Retinal pigment epithelial cell (primary cell): ENCODE data around the gene ARHGAP10.

ENCODE experiments used
- DNase-seq: peaks from one replicate; pipeline ENCODE4 v3.0.0-alpha.2; 2010; ENCODE audit warnings: low read depth
- H3K4me3 ChIP-seq: 2 replicates; pipeline ENCODE4 v1.5.1; 2011; ENCODE audit warnings: mild to moderate bottlenecking, low read length, control low read depth, moderate library complexity
- TF ChIP-seq, protein P1 (sequence below): conservative IDR thresholded peaks from 2 replicates; pipeline ENCODE4 v1.5.1; 2011; ENCODE audit warnings: low read depth, low read length, control low read depth, inconsistent platforms

The ARHGAP10 gene

DNA sequence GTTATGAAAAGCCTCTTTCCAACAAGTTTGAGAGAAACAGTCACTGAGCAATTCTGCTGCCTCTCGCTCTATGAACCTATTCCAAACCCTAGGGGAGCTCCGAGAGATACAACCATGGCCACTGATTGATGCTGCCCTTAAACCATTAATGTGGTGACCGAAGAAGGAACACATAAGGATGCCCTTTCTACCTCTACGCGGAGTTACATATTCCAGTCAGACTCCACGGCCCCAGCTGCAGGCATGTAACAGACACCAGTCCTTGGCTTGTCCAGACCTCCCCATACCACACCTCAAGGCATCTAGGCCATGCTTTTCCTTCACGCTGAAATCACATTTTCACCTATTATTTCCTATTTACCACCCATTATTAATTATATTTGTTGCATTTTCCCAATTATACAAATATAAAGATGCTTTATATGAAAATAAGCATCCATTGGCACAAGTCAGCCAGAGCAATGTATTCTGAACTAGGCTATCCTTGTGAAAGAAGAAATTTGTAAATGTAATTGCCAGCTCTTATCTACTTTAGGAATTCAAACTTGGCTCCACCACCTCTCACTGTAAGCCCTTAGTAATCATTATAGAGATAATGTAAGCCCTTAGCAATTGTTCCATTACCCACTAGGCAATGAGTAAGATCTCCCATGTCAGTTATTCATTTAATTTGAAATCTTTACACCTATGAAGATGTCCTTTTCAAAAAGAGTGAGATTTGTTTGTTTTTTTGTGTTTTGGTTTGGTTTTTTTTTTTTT, 371.9 kb downstream of the ARHGAP10 start:
- no peak overlapping the region for H3K4me3 ChIP-seq
- TF ChIP-seq, protein P1, sequence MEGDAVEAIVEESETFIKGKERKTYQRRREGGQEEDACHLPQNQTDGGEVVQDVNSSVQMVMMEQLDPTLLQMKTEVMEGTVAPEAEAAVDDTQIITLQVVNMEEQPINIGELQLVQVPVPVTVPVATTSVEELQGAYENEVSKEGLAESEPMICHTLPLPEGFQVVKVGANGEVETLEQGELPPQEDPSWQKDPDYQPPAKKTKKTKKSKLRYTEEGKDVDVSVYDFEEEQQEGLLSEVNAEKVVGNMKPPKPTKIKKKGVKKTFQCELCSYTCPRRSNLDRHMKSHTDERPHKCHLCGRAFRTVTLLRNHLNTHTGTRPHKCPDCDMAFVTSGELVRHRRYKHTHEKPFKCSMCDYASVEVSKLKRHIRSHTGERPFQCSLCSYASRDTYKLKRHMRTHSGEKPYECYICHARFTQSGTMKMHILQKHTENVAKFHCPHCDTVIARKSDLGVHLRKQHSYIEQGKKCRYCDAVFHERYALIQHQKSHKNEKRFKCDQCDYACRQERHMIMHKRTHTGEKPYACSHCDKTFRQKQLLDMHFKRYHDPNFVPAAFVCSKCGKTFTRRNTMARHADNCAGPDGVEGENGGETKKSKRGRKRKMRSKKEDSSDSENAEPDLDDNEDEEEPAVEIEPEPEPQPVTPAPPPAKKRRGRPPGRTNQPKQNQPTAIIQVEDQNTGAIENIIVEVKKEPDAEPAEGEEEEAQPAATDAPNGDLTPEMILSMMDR = no peak
- peak; percentile 12 for DNase-seq

DNA sequence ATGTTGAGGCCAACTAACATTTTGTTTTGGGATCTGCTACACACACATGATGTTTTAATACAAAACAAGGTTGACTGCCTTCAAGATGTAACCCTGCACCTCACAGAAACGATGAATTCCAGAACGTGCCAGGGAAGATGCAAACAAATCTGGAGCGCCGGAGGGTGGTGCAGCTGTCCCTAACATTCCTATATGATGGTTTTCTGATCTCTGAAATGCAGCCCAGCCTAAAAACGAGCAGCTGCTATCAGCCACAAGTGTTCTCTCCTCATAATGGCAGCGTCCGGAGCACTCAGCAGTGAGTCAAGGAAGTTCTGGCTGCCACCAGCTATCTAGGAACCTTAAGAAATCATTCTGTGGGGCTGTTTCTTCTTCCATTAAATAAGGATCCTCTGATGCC, 376.9 kb downstream of the ARHGAP10 start:
- H3K4me3 ChIP-seq = no peak overlapping the region
- TF ChIP-seq, protein P1 = no peak
- DNase-seq = no peak

DNA sequence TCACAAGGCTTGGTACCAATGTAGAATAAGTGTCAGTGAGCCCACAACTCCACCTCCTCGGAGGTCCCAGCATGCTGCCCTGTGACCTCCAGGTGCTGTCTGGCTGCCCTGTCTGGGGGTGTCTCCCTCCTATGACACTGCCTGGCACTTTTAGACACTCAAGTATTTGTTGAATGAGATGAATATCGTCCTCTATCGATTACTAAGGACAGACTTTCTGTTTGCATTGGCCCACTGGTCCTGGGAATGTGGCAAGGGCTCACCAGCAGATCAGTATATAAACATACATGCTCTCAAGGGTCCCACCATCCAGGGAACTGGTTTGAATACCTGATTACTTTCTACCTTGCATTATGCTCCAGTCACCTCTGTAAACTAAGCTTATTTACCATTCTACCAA, 377.3 kb downstream of the ARHGAP10 start:
- DNase-seq = no peak
- no peak overlapping the region for H3K4me3 ChIP-seq
- TF ChIP-seq, protein P1 = no peak

DNA sequence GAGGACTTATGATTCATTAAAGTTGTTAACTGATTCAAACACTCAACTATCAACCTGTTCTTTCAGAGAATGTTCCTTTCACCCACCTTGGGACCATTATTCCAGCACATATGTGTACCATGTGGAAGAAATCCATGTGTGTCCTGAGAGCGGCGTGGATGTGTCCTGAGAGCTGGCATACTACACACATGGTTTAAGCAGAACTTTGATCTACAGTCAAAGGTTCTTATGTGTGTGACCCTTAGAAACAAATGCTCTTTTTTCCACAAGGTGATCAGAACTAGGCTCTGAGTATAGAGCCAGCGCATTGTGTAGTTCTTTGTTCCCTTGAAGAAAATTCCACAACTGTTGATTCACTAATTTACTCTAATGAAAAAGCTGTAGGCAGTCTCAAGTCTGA, 378.3 kb downstream of the ARHGAP10 start:
- no peak overlapping the region for H3K4me3 ChIP-seq
- TF ChIP-seq, protein P1 = no peak
- no peak for DNase-seq

DNA sequence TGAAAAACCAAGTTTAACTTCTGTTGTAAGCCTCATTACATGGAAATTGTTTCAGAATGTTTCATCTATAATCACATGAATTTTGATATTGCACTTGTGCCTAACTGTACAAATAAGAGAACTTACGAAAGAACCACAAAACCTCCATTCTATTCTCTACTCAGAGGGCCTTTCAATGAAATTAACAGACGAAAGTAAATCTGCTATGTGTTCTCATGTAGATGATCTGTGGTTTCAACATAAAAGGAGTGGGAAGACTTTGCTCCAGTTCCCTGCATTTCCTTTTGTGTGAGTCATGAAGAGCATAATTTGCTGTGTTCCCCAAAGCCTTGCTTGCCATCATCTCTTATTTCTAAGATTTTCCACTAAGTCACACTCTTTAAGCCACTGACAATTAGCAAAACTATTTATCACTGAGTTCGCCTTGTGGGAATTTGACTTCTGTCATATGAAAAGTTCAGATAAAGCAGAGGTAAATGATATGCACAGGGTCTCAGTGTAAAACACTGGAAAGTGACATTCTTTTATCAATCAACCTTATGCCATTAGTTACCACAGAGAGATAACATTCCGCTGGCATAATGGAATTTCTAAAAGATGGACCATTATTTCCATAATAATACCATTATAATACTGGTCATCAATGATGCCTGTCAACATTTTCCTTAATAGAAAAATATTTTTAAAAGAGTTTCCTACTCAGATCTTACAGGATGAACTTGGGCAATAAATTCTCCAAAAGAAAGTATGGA, 380.5 kb downstream of the ARHGAP10 start:
- TF ChIP-seq, protein P1 = no peak
- H3K4me3 ChIP-seq = no peak overlapping the region
- DNase-seq = peak; percentile 80

DNA sequence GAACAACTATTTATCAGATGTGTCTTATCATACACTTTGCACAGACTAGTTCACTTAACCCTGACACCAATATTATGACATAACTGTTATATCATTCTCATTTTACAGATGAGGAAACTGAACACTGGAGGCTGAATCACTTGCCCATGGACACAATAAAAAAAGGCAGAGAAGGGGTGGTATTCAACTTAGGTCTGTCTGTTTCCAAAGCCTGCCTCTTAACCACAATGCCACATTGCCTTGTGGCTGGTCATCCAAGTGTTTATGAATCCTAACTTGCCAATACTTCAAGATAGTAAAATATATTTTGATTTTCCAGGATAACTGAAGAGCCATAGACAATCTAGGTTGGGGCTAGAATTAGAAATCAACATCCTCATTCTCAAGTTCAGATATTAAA, 382.5 kb downstream of the ARHGAP10 start:
- DNase-seq = no peak
- TF ChIP-seq, protein P1 = no peak
- no peak overlapping the region for H3K4me3 ChIP-seq

DNA sequence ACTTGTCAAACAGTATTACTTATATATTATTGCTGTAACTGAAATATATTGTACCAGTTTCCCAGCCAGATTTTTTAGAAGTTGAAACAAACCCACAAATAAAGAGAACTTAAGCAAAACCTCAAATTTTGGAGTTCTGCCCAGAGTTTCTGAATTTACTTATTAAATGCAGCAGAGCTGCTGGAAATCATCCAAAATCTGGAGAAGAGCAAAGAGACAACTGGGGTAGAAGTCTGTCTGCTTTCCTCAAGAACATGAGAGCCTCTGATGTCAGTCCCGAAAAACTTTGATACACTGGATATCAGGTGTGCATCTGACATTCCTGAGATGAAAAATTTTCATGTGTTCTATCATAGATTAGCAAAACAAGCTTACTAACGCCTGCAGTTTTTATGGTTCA, 384.4 kb downstream of the ARHGAP10 start:
- DNase-seq = peak; percentile 61
- H3K4me3 ChIP-seq = no peak overlapping the region
- TF ChIP-seq, protein P1 = no peak
